Muscle layer of colon (tissue), 2 donors: ENCODE results near the gene UGT2B7.
"Not testable (repeated sequence)": the region's sequence is repeated elsewhere in the genome, so short reads cannot be mapped to it uniquely, and the experiment has no call there.

Experiments used
- H3K27ac ChIP-seq: one replicate; pipeline ENCODE4 v1.7.0; 2013; ENCODE audit warnings: low read depth, mild to moderate bottlenecking, low read length, moderate library complexity
- H3K27me3 ChIP-seq, 2 donors: one replicate each; pipeline ENCODE4 v1.7.0; 2013; ENCODE audit warnings: low read length in 2 of 2, mild to moderate bottlenecking in 2 of 2; ENCODE audit not compliant: insufficient read depth in 2 of 2, control insufficient read depth in 1 of 2
- H3K36me3 ChIP-seq: one replicate; pipeline ENCODE4 v1.7.0; 2013; ENCODE audit warnings: mild to moderate bottlenecking, low read length; ENCODE audit not compliant: insufficient read depth
- H3K4me1 ChIP-seq: one replicate; pipeline ENCODE4 v1.7.0; 2013; ENCODE audit warnings: mild to moderate bottlenecking, low read length; ENCODE audit not compliant: insufficient read depth
- H3K4me3 ChIP-seq, 2 donors: one replicate each; pipeline ENCODE4 v1.7.0; 2013; ENCODE audit warnings: low read length in 2 of 2, low read depth in 1 of 2, mild to moderate bottlenecking in 1 of 2, moderate library complexity in 1 of 2
- H3K9ac ChIP-seq: one replicate; pipeline ENCODE4 v1.7.0; 2013; ENCODE audit warnings: low read length
- H3K9me3 ChIP-seq: one replicate; pipeline ENCODE4 v1.7.0; 2013; ENCODE audit warnings: mild to moderate bottlenecking, low read length
- donor health status: abdominal sarcoma.
- donor health status: Adenocarcinoma of cecum.

UGT2B7 gene

DNA sequence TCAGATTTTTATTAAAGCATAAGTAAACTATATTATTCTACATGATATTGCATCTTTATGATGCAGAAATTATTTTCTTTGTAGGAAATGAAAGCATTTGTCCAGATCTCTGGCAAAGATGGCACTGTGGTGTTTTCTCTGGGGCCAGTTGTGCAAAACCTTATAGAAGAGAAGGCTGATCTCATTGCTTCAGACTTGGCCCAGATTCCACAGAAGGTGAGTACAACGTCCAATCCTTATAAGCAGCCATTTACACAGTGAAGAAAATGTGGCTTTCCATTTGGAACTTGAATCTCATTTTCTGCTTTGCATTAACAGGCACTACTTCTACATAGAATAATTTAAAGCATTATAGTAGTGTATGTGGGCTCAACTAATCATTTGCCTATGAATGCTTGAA, 6.9 kb upstream of the UGT2B7 start:
- Histone ChIP-seq H3K27ac (no peak overlapping the region), H3K9ac (no peak overlapping the region), H3K4me1 (no peaks in the 10 kb centered on the region), H3K4me3 (no peak overlapping the region), H3K36me3 (no peaks in the 10 kb centered on the region), H3K9me3 (no peaks in the 10 kb centered on the region), H3K27me3 (no peaks in the 10 kb centered on the region)

DNA sequence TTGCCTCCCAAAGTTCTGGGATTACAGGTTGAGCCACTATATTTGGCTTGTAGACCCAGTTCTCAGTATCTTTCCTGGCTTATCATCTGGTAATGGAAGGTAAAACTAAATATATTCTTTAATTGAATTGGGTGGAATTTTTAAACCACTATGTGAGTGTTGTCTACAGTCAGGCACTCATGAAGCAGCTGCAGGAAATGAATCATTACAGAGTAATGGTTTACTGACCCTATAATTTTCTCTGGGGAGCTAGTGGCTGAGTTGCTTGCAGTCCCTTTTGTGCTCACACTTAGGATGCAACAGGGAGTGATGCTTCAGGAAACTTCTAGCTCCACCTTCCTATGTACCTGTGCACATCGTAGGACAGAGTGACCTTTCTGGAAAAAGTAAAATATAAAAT, 4.1 kb upstream of the UGT2B7 start:
- H3K9ac ChIP-seq = no peak overlapping the region
- H3K4me1 ChIP-seq = no peaks in the 10 kb centered on the region
- H3K27ac ChIP-seq = no peak overlapping the region
- no peaks in the 10 kb centered on the region for H3K9me3 ChIP-seq
- no peak overlapping the region for H3K4me3 ChIP-seq
- no peaks in the 10 kb centered on the region for H3K36me3 ChIP-seq
- no peaks in the 10 kb centered on the region for H3K27me3 ChIP-seq

DNA sequence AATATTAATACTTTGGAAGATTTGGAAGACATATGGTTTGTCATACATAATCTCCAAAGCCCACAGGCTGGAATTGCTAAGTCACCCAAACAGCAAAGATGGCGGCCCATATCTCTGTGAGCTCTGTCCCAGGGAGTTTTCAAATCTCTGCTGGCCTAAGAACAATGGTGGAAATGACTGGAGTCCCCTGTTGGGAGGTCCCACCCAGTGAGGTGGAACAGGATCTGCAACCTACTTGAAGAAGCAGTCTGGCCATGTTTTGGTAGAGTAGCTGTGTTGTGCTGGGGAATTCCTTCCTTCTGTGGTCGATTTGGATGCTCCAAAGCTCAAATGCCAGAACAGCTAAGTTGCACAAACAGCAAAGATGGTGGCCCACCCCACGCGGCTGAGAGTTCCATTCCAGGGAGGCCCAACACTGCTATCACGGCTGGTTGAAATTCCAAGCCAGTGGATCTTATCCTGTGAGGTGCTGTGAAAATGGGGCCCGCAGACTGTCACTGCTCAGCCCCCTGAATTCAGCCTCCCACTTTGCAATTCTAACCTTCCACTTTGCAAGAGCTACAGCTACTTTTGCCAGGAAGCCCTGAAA, 3.2 kb upstream of the UGT2B7 start:
- Histone ChIP-seq H3K9ac (no peak overlapping the region), H3K27me3 (no peaks in the 10 kb centered on the region), H3K4me3 (no peak overlapping the region), H3K4me1 (no peaks in the 10 kb centered on the region), H3K36me3 (no peaks in the 10 kb centered on the region), H3K9me3 (no peaks in the 10 kb centered on the region), H3K27ac (no peak overlapping the region)

DNA sequence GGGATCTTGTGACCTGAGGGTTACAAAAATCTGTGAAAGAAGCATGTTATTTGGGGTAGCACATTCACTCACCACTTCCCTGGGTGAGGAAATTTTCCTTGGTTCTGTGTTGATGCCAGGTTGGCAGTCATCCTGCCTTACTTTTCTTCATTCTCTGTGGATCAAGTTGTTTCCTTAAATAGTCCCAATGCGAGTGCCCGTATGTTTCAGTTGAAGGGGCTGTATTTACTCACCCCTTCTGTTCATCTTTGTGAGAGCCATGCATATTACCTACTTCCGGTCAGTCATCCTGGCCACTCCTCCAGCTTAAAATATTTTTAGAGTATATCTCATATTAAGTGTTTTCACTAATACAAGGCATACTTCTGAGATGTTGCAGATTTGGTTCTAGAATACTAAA, 2.6 kb upstream of the UGT2B7 start:
- Histone ChIP-seq H3K9ac (no peak overlapping the region), H3K4me1 (no peaks in the 10 kb centered on the region), H3K27me3 (no peaks in the 10 kb centered on the region), H3K4me3 (no peak overlapping the region), H3K27ac (no peak overlapping the region), H3K36me3 (no peaks in the 10 kb centered on the region), H3K9me3 (no peaks in the 10 kb centered on the region)

- H3K27ac ChIP-seq = no peak overlapping the region
Observed at GRCh38 chr4:69095301-69095731, 958 bp upstream of the UGT2B7 start.

DNA sequence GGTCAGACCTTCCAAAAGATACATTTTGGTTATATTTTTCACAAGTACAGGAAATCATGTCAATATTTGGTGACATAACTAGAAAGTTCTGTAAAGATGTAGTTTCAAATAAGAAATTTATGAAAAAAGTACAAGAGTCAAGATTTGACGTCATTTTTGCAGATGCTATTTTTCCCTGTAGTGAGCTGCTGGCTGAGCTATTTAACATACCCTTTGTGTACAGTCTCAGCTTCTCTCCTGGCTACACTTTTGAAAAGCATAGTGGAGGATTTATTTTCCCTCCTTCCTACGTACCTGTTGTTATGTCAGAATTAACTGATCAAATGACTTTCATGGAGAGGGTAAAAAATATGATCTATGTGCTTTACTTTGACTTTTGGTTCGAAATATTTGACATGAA, 536 bp downstream of the UGT2B7 start:
- Histone ChIP-seq H3K36me3 (no peaks in the 10 kb centered on the region), H3K27ac (no peak overlapping the region), H3K4me3 (no peak overlapping the region), H3K4me1 (no peaks in the 10 kb centered on the region), H3K9me3 (no peaks in the 10 kb centered on the region), H3K27me3 (no peaks in the 10 kb centered on the region), H3K9ac (no peak overlapping the region)

More at GRCh38 chr4:69095301-69095731, 958 bp upstream of the UGT2B7 start:
- Histone ChIP-seq H3K27me3 (no peaks in the 10 kb centered on the region), H3K4me3 (no peak overlapping the region), H3K9ac (no peak overlapping the region), H3K36me3 (no peaks in the 10 kb centered on the region), H3K9me3 (no peaks in the 10 kb centered on the region), H3K4me1 (no peaks in the 10 kb centered on the region)

DNA sequence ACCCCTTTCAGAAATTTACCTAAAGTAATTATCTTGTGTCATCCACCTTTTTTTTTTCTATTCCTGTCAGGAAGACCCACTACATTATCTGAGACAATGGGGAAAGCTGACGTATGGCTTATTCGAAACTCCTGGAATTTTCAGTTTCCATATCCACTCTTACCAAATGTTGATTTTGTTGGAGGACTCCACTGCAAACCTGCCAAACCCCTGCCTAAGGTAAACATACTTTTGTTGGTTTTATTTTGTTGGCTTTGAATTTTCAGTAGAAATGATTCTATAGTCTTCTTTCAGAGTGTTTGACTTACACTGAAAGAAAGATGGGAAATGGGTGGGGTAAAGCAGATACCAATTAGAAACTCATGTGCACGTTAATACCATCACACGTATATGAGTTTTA, 2.2 kb downstream of the UGT2B7 start:
- no peak overlapping the region for H3K4me3 ChIP-seq

GRCh38 chr4:69099910-69100309, 3.6 kb downstream of the UGT2B7 start:
- Histone ChIP-seq H3K9ac (no peak overlapping the region), H3K9me3 (no peaks in the 10 kb centered on the region), H3K4me3 (no peak overlapping the region), H3K27me3 (no peaks in the 10 kb centered on the region), H3K36me3 (no peaks in the 10 kb centered on the region), H3K4me1 (no peaks in the 10 kb centered on the region), H3K27ac (no peak overlapping the region)

More for the DNA sequence above, 2.2 kb downstream of the UGT2B7 start:
- Histone ChIP-seq H3K9ac (no peak overlapping the region), H3K27me3 (no peaks in the 10 kb centered on the region), H3K36me3 (no peaks in the 10 kb centered on the region), H3K27ac (no peak overlapping the region), H3K4me1 (no peaks in the 10 kb centered on the region), H3K9me3 (no peaks in the 10 kb centered on the region)

- H3K9me3 ChIP-seq, H3K36me3 ChIP-seq, H3K27ac ChIP-seq, H3K4me3 ChIP-seq, H3K27me3 ChIP-seq, H3K9ac ChIP-seq, H3K4me1 ChIP-seq: not testable (repeated sequence)
Observed at GRCh38 chr4:69102668-69103067, 6.4 kb downstream of the UGT2B7 start.

GRCh38 chr4:69104719-69105275, 8.5 kb downstream of the UGT2B7 start:
- Histone ChIP-seq H3K27ac (no peak overlapping the region), H3K4me3 (no peak overlapping the region), H3K36me3 (no peaks in the 10 kb centered on the region), H3K27me3 (no peaks in the 10 kb centered on the region), H3K4me1 (no peaks in the 10 kb centered on the region), H3K9me3 (no peaks in the 10 kb centered on the region), H3K9ac (no peak overlapping the region)

DNA sequence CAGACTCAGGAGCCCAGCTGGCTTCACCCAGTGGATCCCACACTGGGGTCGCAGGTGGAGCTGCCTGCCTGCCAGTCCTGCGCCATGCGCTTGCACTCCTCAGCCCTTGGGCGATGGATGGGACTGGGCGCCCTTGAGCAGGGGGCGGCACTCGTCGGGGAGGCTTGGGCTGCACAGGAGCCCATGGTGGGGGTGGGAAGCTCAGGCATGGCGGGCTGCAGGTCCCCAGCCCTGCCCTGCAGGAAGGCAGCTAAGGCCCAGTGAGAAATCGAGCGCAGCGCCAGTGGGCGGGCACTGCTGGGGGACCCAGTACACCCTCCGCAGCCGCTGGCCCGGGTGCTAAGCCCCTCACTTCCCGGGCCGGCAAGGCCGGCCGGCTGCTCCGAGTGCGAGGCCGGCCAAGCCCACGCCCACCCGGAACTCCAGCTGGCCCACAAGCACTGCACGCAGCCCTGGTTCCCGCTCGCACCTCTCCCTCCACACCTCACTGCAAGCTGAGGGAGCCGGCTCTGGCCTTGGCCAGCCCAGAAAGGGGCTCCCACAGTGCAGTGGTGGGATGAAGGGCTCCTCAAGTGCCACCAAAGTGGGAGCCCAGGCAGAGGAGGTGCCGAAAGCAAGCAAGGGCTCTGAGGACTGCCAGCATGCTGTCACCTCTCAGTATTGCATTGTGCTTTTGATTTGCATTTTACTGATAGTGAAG, 19.0 kb downstream of the UGT2B7 start:
- not testable (repeated sequence) for H3K4me3 ChIP-seq, H3K27me3 ChIP-seq, H3K9me3 ChIP-seq, H3K4me1 ChIP-seq, H3K36me3 ChIP-seq, H3K9ac ChIP-seq, H3K27ac ChIP-seq

DNA sequence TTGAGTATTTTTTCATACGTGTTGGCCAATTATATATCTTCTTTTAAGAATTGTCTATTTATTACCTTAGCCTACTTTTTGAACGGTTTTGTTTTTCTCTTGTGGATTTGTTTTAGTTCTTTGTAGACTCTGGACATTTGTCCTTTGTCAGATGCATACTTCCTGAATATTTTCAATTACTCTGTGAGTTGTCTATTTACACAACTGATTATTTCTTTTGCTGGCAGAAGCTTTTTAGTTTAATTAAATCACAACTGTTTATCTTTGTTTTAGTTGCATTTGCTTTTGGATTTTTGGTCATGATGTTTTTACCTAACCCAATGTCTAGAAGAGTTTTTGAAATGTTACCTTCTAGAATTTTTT, 19.6 kb downstream of the UGT2B7 start:
- Histone ChIP-seq H3K4me3 (no peak overlapping the region), H3K27me3 (no peaks in the 10 kb centered on the region), H3K9me3 (no peaks in the 10 kb centered on the region), H3K9ac (no peak overlapping the region), H3K4me1 (no peaks in the 10 kb centered on the region), H3K36me3 (no peaks in the 10 kb centered on the region), H3K27ac (no peak overlapping the region)
